Chondrocyte (in vitro differentiated cells): ENCODE results near the gene SLC50A1. TPM values are rescaled to one million over a fixed set of nuclear protein-coding genes. Genes with fewer than 3 reads are reported as not detected.

ENCODE experiments used
- DNase-seq: peaks from one replicate; pipeline ENCODE4 v3.0.0; 2021; ENCODE audit warnings: mixed read lengths, low spot score
- H3K27ac Mint-ChIP-seq: one replicate; pipeline ENCODE4 v1.8.0; 2021; ENCODE audit warnings: mild to moderate bottlenecking, moderate library complexity, mixed read lengths; ENCODE audit not compliant: unreplicated experiment
- H3K27me3 Mint-ChIP-seq: 2 replicates; pipeline ENCODE4 v1.8.0; 2021; ENCODE audit warnings: low read depth, mixed read lengths
- H3K36me3 Mint-ChIP-seq: 2 replicates; pipeline ENCODE4 v1.8.0; 2021; ENCODE audit warnings: low read depth, mixed read lengths
- H3K4me1 Mint-ChIP-seq: 2 replicates; pipeline ENCODE4 v1.8.0; 2021; ENCODE audit warnings: low read depth, mild to moderate bottlenecking, mixed read lengths
- H3K4me3 Mint-ChIP-seq: one replicate; pipeline ENCODE4 v1.8.0; 2021; ENCODE audit warnings: mild to moderate bottlenecking, moderate library complexity, mixed read lengths; ENCODE audit not compliant: unreplicated experiment
- H3K9me3 Mint-ChIP-seq: 2 replicates; pipeline ENCODE4 v1.8.0; 2021; ENCODE audit warnings: low read depth, mixed read lengths
- CTCF ChIP-seq: fragments of 200-600 bp; sonication (generic); IDR thresholded peaks from 2 replicates; pipeline ENCODE4 v1.5.0; 2021; ENCODE audit warnings: antibody characterized with exemption, mild to moderate bottlenecking, moderate library complexity
- total RNA-seq: library from RNA; stranded (reverse); gene quantifications from 3 replicates; pipeline ENCODE4 v1.2.1, GENCODE V29; 2021

SLC50A1 gene
- total RNA-seq, 1 donor from 2014 or later = 37.9 TPM

GRCh38 chr1:155181371-155182051 lies 45.9 kb downstream of the SLC50A1 start:
- TF ChIP-seq CTCF = no peak
- Mint-ChIP-seq H3K9me3 (no peaks in the 10 kb centered on the region), H3K27me3 (no peaks in the 10 kb centered on the region), H3K4me1 (peaks cover 5% of the 10 kb centered on the region), H3K4me3 (no peak overlapping the region), H3K36me3 (peaks cover 25% of the 10 kb centered on the region), H3K27ac (no peak overlapping the region)
- peak; percentile 59 for DNase-seq

GRCh38 chr1:155182052-155182550 lies 46.4 kb downstream of the SLC50A1 start:
- peaks cover 4% of the 10 kb centered on the region for H3K4me1 Mint-ChIP-seq
- no peaks in the 10 kb centered on the region for H3K9me3 Mint-ChIP-seq
- DNase-seq = no peak
- peaks cover 23% of the 10 kb centered on the region for H3K36me3 Mint-ChIP-seq
- no peak overlapping the region for H3K4me3 Mint-ChIP-seq
- TF ChIP-seq CTCF = no peak
- no peaks in the 10 kb centered on the region for H3K27me3 Mint-ChIP-seq
- no peak overlapping the region for H3K27ac Mint-ChIP-seq

GRCh38 chr1:155183775-155184221 lies 48.1 kb downstream of the SLC50A1 start:
- no peak for TF ChIP-seq CTCF
- no peak overlapping the region for H3K4me3 Mint-ChIP-seq
- peak; percentile 72 for DNase-seq
- H3K4me1 Mint-ChIP-seq = peaks cover 9% of the 10 kb centered on the region
- no peak overlapping the region for H3K27ac Mint-ChIP-seq
- no peaks in the 10 kb centered on the region for H3K9me3 Mint-ChIP-seq
- peaks cover 18% of the 10 kb centered on the region for H3K36me3 Mint-ChIP-seq
- no peaks in the 10 kb centered on the region for H3K27me3 Mint-ChIP-seq

- H3K27ac Mint-ChIP-seq = peak overlapping the region; percentile 59
- H3K36me3 Mint-ChIP-seq = peaks cover 13% of the 10 kb centered on the region
- no peak for TF ChIP-seq CTCF
- H3K4me1 Mint-ChIP-seq = peaks cover 9% of the 10 kb centered on the region
- H3K27me3 Mint-ChIP-seq = no peaks in the 10 kb centered on the region
- peak; percentile 54 for DNase-seq
- H3K9me3 Mint-ChIP-seq = no peaks in the 10 kb centered on the region
- H3K4me3 Mint-ChIP-seq = no peak overlapping the region
Observed at GRCh38 chr1:155184351-155184811, 48.7 kb downstream of the SLC50A1 start.

GRCh38 chr1:155184835-155185782 lies 49.5 kb downstream of the SLC50A1 start:
- Mint-ChIP-seq H3K4me3 (no peak overlapping the region), H3K4me1 (peaks cover 9% of the 10 kb centered on the region), H3K27me3 (no peaks in the 10 kb centered on the region), H3K9me3 (no peaks in the 10 kb centered on the region), H3K27ac (no peak overlapping the region), H3K36me3 (peaks cover 10% of the 10 kb centered on the region)
- peak; percentile 65 for DNase-seq
- no peak for TF ChIP-seq CTCF
